Neural progenitor cell (in vitro differentiated cells): Measurements from ENCODE around the gene CCL3.

Experiments used
- EZH2 ChIP-seq: fragments of 200-600 bp; sonication (generic); IDR thresholded peaks from 2 replicates; pipeline ENCODE4 v1.6.1; 2017; ENCODE audit warnings: antibody characterized with exemption, mild to moderate bottlenecking, moderate library complexity
- EZH2phosphoT487 ChIP-seq: fragments of 200-600 bp; sonication (generic); IDR thresholded peaks from 2 replicates; pipeline ENCODE4 v1.6.1; 2017; ENCODE audit warnings: antibody characterized with exemption
- TF ChIP-seq, protein P1 (sequence below): fragments of 200-600 bp; sonication (generic); IDR thresholded peaks from 2 replicates; pipeline ENCODE4 v1.5.1; 2017; ENCODE audit warnings: antibody characterized with exemption, mild to moderate bottlenecking

DNA sequence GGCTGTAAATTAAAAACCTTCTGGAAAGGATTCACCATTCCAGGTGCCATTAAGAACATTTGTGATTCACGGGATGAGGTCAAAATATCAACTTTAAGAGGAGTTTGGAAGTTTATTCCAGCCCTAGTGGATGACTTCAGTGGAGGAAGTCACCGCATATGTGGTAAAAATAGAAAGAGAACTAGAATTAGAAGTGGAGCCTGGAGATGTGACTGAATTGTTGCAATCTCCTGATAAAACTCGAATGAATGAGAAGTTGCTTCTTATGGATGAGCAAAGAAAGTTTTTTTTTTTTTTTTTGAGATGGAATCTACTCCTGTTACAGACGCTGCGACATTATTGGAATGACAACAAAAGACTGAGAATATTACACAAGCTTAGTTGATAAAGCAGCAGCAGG is 40.4 kb upstream of the CCL3 start:
- TF ChIP-seq, protein P1, sequence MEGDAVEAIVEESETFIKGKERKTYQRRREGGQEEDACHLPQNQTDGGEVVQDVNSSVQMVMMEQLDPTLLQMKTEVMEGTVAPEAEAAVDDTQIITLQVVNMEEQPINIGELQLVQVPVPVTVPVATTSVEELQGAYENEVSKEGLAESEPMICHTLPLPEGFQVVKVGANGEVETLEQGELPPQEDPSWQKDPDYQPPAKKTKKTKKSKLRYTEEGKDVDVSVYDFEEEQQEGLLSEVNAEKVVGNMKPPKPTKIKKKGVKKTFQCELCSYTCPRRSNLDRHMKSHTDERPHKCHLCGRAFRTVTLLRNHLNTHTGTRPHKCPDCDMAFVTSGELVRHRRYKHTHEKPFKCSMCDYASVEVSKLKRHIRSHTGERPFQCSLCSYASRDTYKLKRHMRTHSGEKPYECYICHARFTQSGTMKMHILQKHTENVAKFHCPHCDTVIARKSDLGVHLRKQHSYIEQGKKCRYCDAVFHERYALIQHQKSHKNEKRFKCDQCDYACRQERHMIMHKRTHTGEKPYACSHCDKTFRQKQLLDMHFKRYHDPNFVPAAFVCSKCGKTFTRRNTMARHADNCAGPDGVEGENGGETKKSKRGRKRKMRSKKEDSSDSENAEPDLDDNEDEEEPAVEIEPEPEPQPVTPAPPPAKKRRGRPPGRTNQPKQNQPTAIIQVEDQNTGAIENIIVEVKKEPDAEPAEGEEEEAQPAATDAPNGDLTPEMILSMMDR, result no peak
- TF ChIP-seq EZH2 (no peak), EZH2phosphoT487 (no peak)
